CD4-positive, alpha-beta T cell (primary cell): Measurements from ENCODE around the gene IL1RAPL2. TPM values are rescaled to one million over a fixed set of nuclear protein-coding genes. Genes with fewer than 3 reads are reported as not detected.

Source experiments
- ATAC-seq: fragments of 200-7000 bp; cut with Tn5 transposase; one replicate; pipeline ENCODE4 v1.10.0; 2022; ENCODE audit warnings: mild to moderate bottlenecking; ENCODE audit not compliant: poor library complexity
- CTCF ChIA-PET: fragments of 350-600 bp; sonication (Branson Sonifier 250); formaldehyde crosslinking; loops from one replicate; lab custom pipeline; 2021; ENCODE audit warnings: antibody characterized with exemption, inconsistent platforms; lab: Charles Lee
- POLR2A ChIA-PET: fragments of 350-600 bp; sonication (Branson Sonifier 250); formaldehyde crosslinking; loops from one replicate; lab custom pipeline; 2021; ENCODE audit warnings: antibody characterized with exemption, inconsistent platforms; lab: Charles Lee
- DNase-seq, 14 experiments: peaks; one replicate each; pipeline ENCODE4 v3.0.0-alpha.2; 2013 to 2020; ENCODE audit warnings: mixed read lengths in 2 of 14
- H3K27ac ChIP-seq, 2 donors: one replicate each; pipeline versions ENCODE4 v1.5.1 to v1.7.0; 2013; ENCODE audit warnings: low read length in 2 of 2, low read depth in 1 of 2, mild to moderate bottlenecking in 1 of 2
- H3K27me3 ChIP-seq, 2 experiments: 1 replicate in 1 of 2; 2 replicates in 1 of 2; pipeline versions ENCODE4 v1.6.1 to v1.7.0; 2013; ENCODE audit warnings: low read length in 2 of 2, control low read depth in 1 of 2, mild to moderate bottlenecking in 1 of 2, moderate library complexity in 1 of 2; ENCODE audit not compliant: insufficient read depth in 2 of 2, control insufficient read depth in 1 of 2
- H3K36me3 ChIP-seq: one replicate; pipeline ENCODE4 v1.6.1; 2013; ENCODE audit warnings: low read length, control low read depth; ENCODE audit not compliant: insufficient read depth
- H3K4me1 ChIP-seq: one replicate; pipeline ENCODE4 v1.6.1; 2013; ENCODE audit warnings: low read length, control low read depth; ENCODE audit not compliant: insufficient read depth
- H3K4me3 ChIP-seq: one replicate; pipeline ENCODE4 v1.5.1; 2013; ENCODE audit warnings: mild to moderate bottlenecking, low read length, moderate library complexity
- H3K9me3 ChIP-seq, 2 experiments: 1 replicate in 1 of 2; 2 replicates in 1 of 2; pipeline versions ENCODE4 v1.6.1 to v1.7.0; 2013; ENCODE audit warnings: low read length in 2 of 2, mild to moderate bottlenecking in 2 of 2, control low read depth in 1 of 2, moderate library complexity in 1 of 2; ENCODE audit not compliant: control insufficient read depth in 1 of 2, insufficient read depth in 1 of 2
- H3K27ac Mint-ChIP-seq: one replicate; pipeline ENCODE4 v1.8.0; 2020; ENCODE audit warnings: mixed read lengths
- H3K27me3 Mint-ChIP-seq: one replicate; pipeline ENCODE4 v1.8.0; 2021; ENCODE audit warnings: mixed read lengths
- H3K36me3 Mint-ChIP-seq: one replicate; pipeline ENCODE4 v1.8.0; 2021; ENCODE audit warnings: low read depth, mixed read lengths
- H3K4me1 Mint-ChIP-seq: one replicate; pipeline ENCODE4 v1.8.0; 2021; ENCODE audit warnings: low read depth, mixed read lengths
- H3K4me3 Mint-ChIP-seq: one replicate; pipeline ENCODE4 v1.8.0; 2020; ENCODE audit warnings: mild to moderate bottlenecking, mixed read lengths
- H3K9me3 Mint-ChIP-seq: one replicate; pipeline ENCODE4 v1.8.0; 2020; ENCODE audit warnings: mixed read lengths
- CTCF ChIP-seq: fragments of 200-600 bp; IDR thresholded peaks from one replicate; pipeline ENCODE4 v1.8.0; 2022; ENCODE audit warnings: antibody characterized with exemption, mild to moderate bottlenecking
- intact Hi-C, 2 experiments: fragments of 100-400 bp; cut with DNase I in 1 of 2; cut with micrococcal nuclease in 1 of 2; formaldehyde crosslinking; loops; one replicate each; pipeline versions ENCODE4 v1.15.1 to v1.9.0; 2023 to 2025; cut with DNase I, micrococcal nuclease
- total RNA-seq, 174 experiments: library from RNA in 2 of 174; stranded (reverse) in 2 of 174; gene quantifications; one replicate each; pipeline ENCODE4 v1.2.3 and lab custom pipeline; 2021 to 2026

IL1RAPL2 gene
- total RNA-seq, 2 experiments from 2014 or later, result not detected

GRCh38 chrX:105098812-105099211 is 532.8 kb downstream of the IL1RAPL2 start:
- Histone ChIP-seq H3K4me3 (no peak overlapping the region), H3K9me3 (no peaks in the 10 kb centered on the region), H3K27ac (no peak overlapping the region), H3K36me3 (no peaks in the 10 kb centered on the region), H3K27me3 (no peaks in the 10 kb centered on the region), H3K4me1 (no peaks in the 10 kb centered on the region)
- intact Hi-C loops, result no loop called here
- no peak overlapping the region for H3K4me3 Mint-ChIP-seq
- no peaks in the 10 kb centered on the region for H3K36me3 Mint-ChIP-seq
- ChIA-PET CTCF (no interaction called here), POLR2A (no interaction called here)
- ATAC-seq, result no peak
- TF ChIP-seq CTCF, result no peak
- H3K27me3 Mint-ChIP-seq, result no peaks in the 10 kb centered on the region
- DNase-seq, result no peak
- H3K4me1 Mint-ChIP-seq, result no peaks in the 10 kb centered on the region
- no peak overlapping the region for H3K27ac Mint-ChIP-seq
- no peaks in the 10 kb centered on the region for H3K9me3 Mint-ChIP-seq

- intact Hi-C loops, result no loop called here
- Histone ChIP-seq H3K4me3 (no peak overlapping the region), H3K9me3 (no peaks in the 10 kb centered on the region), H3K4me1 (no peaks in the 10 kb centered on the region), H3K27ac (no peak overlapping the region), H3K27me3 (no peaks in the 10 kb centered on the region), H3K36me3 (no peaks in the 10 kb centered on the region)
- ATAC-seq (no peak), DNase-seq (no peak)
- ChIA-PET POLR2A (no interaction called here), CTCF (no interaction called here)
- H3K4me1 Mint-ChIP-seq, result no peaks in the 10 kb centered on the region
- no peak overlapping the region for H3K4me3 Mint-ChIP-seq
- H3K36me3 Mint-ChIP-seq, result no peaks in the 10 kb centered on the region
- no peaks in the 10 kb centered on the region for H3K9me3 Mint-ChIP-seq
- H3K27me3 Mint-ChIP-seq, result no peaks in the 10 kb centered on the region
- no peak overlapping the region for H3K27ac Mint-ChIP-seq
- no peak for TF ChIP-seq CTCF
Observed at GRCh38 chrX:105101378-105101777, 535.4 kb downstream of the IL1RAPL2 start.

- Mint-ChIP-seq H3K4me1 (no peaks in the 10 kb centered on the region), H3K9me3 (no peaks in the 10 kb centered on the region), H3K27me3 (no peaks in the 10 kb centered on the region), H3K4me3 (no peak overlapping the region), H3K36me3 (no peaks in the 10 kb centered on the region), H3K27ac (no peak overlapping the region)
- CTCF ChIA-PET, result no interaction called here
- no peak for TF ChIP-seq CTCF
- no peak overlapping the region for H3K4me3 ChIP-seq
- H3K9me3 ChIP-seq, result no peaks in the 10 kb centered on the region
- no peak overlapping the region for H3K27ac ChIP-seq
- no peaks in the 10 kb centered on the region for H3K27me3 ChIP-seq
- intact Hi-C loops, result no loop called here
- POLR2A ChIA-PET, result no interaction called here
- DNase-seq, result no peak
- no peak for ATAC-seq
- no peaks in the 10 kb centered on the region for H3K4me1 ChIP-seq
- no peaks in the 10 kb centered on the region for H3K36me3 ChIP-seq
Observed at GRCh38 chrX:105109936-105110335, 543.9 kb downstream of the IL1RAPL2 start.
